Nucleus accumbens (tissue), 56 donors: ENCODE results near the gene CLDN10.
"Not testable (repeated sequence)": the region's sequence is repeated elsewhere in the genome, so short reads cannot be mapped to it uniquely, and the experiment has no call there.

Experiments used
- DNase-seq, 56 donors: peaks; one replicate each; lab custom pipeline; 2025; lab: John Stamatoyannopoulos, UW

The CLDN10 gene

GRCh38 chr13:95540888-95541287, 11.6 kb upstream of the CLDN10 start:
- peak in 38 of 56 donors; percentile 2 to 69 (median 28) for DNase-seq

- no peak for DNase-seq
Observed at GRCh38 chr13:95541308-95541707, 11.2 kb upstream of the CLDN10 start.

- DNase-seq = no peak
Observed at GRCh38 chr13:95541911-95542474, 10.5 kb upstream of the CLDN10 start.

GRCh38 chr13:95544293-95544692, 8.2 kb upstream of the CLDN10 start:
- no peak for DNase-seq

- DNase-seq = no peak
Observed at GRCh38 chr13:95546919-95547318, 5.6 kb upstream of the CLDN10 start.

GRCh38 chr13:95547531-95548167, 4.9 kb upstream of the CLDN10 start:
- DNase-seq = no peak

GRCh38 chr13:95552208-95552538, 347 bp upstream of the CLDN10 start:
- DNase-seq = no peak

GRCh38 chr13:95553581-95554385, 1.3 kb downstream of the CLDN10 start:
- DNase-seq = peak in 3 of 56 donors; percentile 3 to 14 (median 6)

- no peak for DNase-seq
Observed at GRCh38 chr13:95557013-95557412, 4.5 kb downstream of the CLDN10 start.

GRCh38 chr13:95559100-95559499, 6.6 kb downstream of the CLDN10 start:
- no peak for DNase-seq

GRCh38 chr13:95560387-95560786, 7.9 kb downstream of the CLDN10 start:
- DNase-seq = no peak

GRCh38 chr13:95564091-95564490, 11.6 kb downstream of the CLDN10 start:
- DNase-seq = no peak

GRCh38 chr13:95564733-95565291, 12.3 kb downstream of the CLDN10 start:
- DNase-seq = no peak

- not testable (repeated sequence) for DNase-seq
Observed at GRCh38 chr13:95565758-95566157, 13.2 kb downstream of the CLDN10 start.

- DNase-seq = no peak
Observed at GRCh38 chr13:95568131-95568530, 15.6 kb downstream of the CLDN10 start.

- no peak for DNase-seq
Observed at GRCh38 chr13:95570016-95570415, 17.5 kb downstream of the CLDN10 start.

GRCh38 chr13:95571941-95572340, 19.4 kb downstream of the CLDN10 start:
- no peak for DNase-seq

GRCh38 chr13:95573221-95573620, 20.7 kb downstream of the CLDN10 start:
- DNase-seq = no peak

GRCh38 chr13:95579303-95579702, 26.8 kb downstream of the CLDN10 start:
- DNase-seq = no peak

- DNase-seq = no peak
Observed at GRCh38 chr13:95585867-95586266, 33.3 kb downstream of the CLDN10 start.

- no peak for DNase-seq
Observed at GRCh38 chr13:95588134-95588533, 35.6 kb downstream of the CLDN10 start.

GRCh38 chr13:95588721-95589120, 36.2 kb downstream of the CLDN10 start:
- no peak for DNase-seq
